ENCODE results near the gene THY1. TPM values are rescaled to one million over a fixed set of nuclear protein-coding genes. Genes with fewer than 3 reads are reported as not detected.
A peak's percentile ranks its signal among the peaks of the same experiment; 100 is the strongest.

The THY1 gene
- total RNA-seq, 1 donor, result 400 TPM

GRCh38 chr11:119397740-119398139 is 25.2 kb downstream of the THY1 start:
- Histone ChIP-seq H3K27ac (ENCODE audit: low read depth, low read length) (no peak overlapping the region), H4K20me1 (ENCODE audit: insufficient read depth, low read length) (no peaks in the 10 kb centered on the region), H3K4me3 (ENCODE audit: insufficient read depth, low read length) (no peak overlapping the region), H3K4me2 (ENCODE audit: insufficient read depth, low read length) (no peak overlapping the region), H3K36me3 (ENCODE audit: insufficient read depth, low read length) (no peaks in the 10 kb centered on the region), H3K79me2 (ENCODE audit: insufficient read depth, low read length) (no peaks in the 10 kb centered on the region), H3K9me3 (ENCODE audit: low read depth, low read length) (peaks cover 5% of the 10 kb centered on the region), H3K27me3 (ENCODE audit: insufficient read depth, low read length) (peaks cover 10% of the 10 kb centered on the region), H3K4me1 (ENCODE audit: insufficient read depth, low read length) (no peaks in the 10 kb centered on the region), H2AFZ (ENCODE audit: low read length) (no peak overlapping the region)
- TF ChIP-seq CTCF (IDR thresholded peaks at IDR 0.05; ENCODE audit: extremely low read depth, low read depth, low read length), result no peak
- no peak for DNase-seq (ENCODE audit: insufficient read length, low spot score, missing footprints)

GRCh38 chr11:119396835-119397234 is 26.1 kb downstream of the THY1 start:
- no peak for TF ChIP-seq CTCF (IDR thresholded peaks at IDR 0.05; ENCODE audit: extremely low read depth, low read depth, low read length)
- Histone ChIP-seq H4K20me1 (ENCODE audit: insufficient read depth, low read length) (no peaks in the 10 kb centered on the region), H3K36me3 (ENCODE audit: insufficient read depth, low read length) (no peaks in the 10 kb centered on the region), H3K9me3 (ENCODE audit: low read depth, low read length) (peaks cover 5% of the 10 kb centered on the region), H3K4me3 (ENCODE audit: insufficient read depth, low read length) (no peak overlapping the region), H3K4me1 (ENCODE audit: insufficient read depth, low read length) (no peaks in the 10 kb centered on the region), H3K27me3 (ENCODE audit: insufficient read depth, low read length) (peaks cover 10% of the 10 kb centered on the region), H3K27ac (ENCODE audit: low read depth, low read length) (no peak overlapping the region), H2AFZ (ENCODE audit: low read length) (no peak overlapping the region), H3K4me2 (ENCODE audit: insufficient read depth, low read length) (no peak overlapping the region), H3K79me2 (ENCODE audit: insufficient read depth, low read length) (no peaks in the 10 kb centered on the region)
- DNase-seq (ENCODE audit: insufficient read length, low spot score, missing footprints), result no peak

GRCh38 chr11:119391275-119391674 is 31.7 kb downstream of the THY1 start:
- Histone ChIP-seq H3K79me2 (ENCODE audit: insufficient read depth, low read length) (no peaks in the 10 kb centered on the region), H3K4me2 (ENCODE audit: insufficient read depth, low read length) (no peak overlapping the region), H3K4me1 (ENCODE audit: insufficient read depth, low read length) (no peaks in the 10 kb centered on the region), H3K27me3 (ENCODE audit: insufficient read depth, low read length) (peaks cover 10% of the 10 kb centered on the region), H4K20me1 (ENCODE audit: insufficient read depth, low read length) (no peaks in the 10 kb centered on the region), H3K9me3 (ENCODE audit: low read depth, low read length) (no peaks in the 10 kb centered on the region), H2AFZ (ENCODE audit: low read length) (no peak overlapping the region), H3K27ac (ENCODE audit: low read depth, low read length) (no peak overlapping the region), H3K4me3 (ENCODE audit: insufficient read depth, low read length) (no peak overlapping the region), H3K36me3 (ENCODE audit: insufficient read depth, low read length) (no peaks in the 10 kb centered on the region)
- no peak for DNase-seq (ENCODE audit: insufficient read length, low spot score, missing footprints)
- TF ChIP-seq CTCF (IDR thresholded peaks at IDR 0.05; ENCODE audit: extremely low read depth, low read depth, low read length), result no peak

- H3K36me3 ChIP-seq (ENCODE audit: insufficient read depth, low read length), result no peaks in the 10 kb centered on the region
- H3K4me3 ChIP-seq (ENCODE audit: insufficient read depth, low read length), result no peak overlapping the region
- DNase-seq (ENCODE audit: insufficient read length, low spot score, missing footprints), result no peak
- H3K27ac ChIP-seq (ENCODE audit: low read depth, low read length), result no peak overlapping the region
- peak; percentile 38 for TF ChIP-seq CTCF (IDR thresholded peaks at IDR 0.05; ENCODE audit: extremely low read depth, low read depth, low read length)
- H3K79me2 ChIP-seq (ENCODE audit: insufficient read depth, low read length), result no peaks in the 10 kb centered on the region
- H4K20me1 ChIP-seq (ENCODE audit: insufficient read depth, low read length), result no peaks in the 10 kb centered on the region
- H2AFZ ChIP-seq (ENCODE audit: low read length), result no peak overlapping the region
- no peak overlapping the region for H3K4me2 ChIP-seq (ENCODE audit: insufficient read depth, low read length)
- H3K27me3 ChIP-seq (ENCODE audit: insufficient read depth, low read length), result peaks cover 12% of the 10 kb centered on the region
- no peaks in the 10 kb centered on the region for H3K9me3 ChIP-seq (ENCODE audit: low read depth, low read length)
- no peaks in the 10 kb centered on the region for H3K4me1 ChIP-seq (ENCODE audit: insufficient read depth, low read length)
Measured at GRCh38 chr11:119389611-119390254, 33.2 kb downstream of the THY1 start.
